GM12801 (cell line): ENCODE measurements around the gene LTO1.

Experiments
- CTCF ChIP-seq: IDR thresholded peaks from one replicate; pipeline ENCODE4 v1.5.1; 2011; ENCODE audit warnings: control low read depth; ENCODE audit not compliant: insufficient read length; ENCODE audit errors: extremely low read depth

Gene LTO1

GRCh38 chr11:69682221-69682620 is 7.1 kb upstream of the LTO1 start:
- no peak for TF ChIP-seq CTCF

- TF ChIP-seq CTCF, result no peak
These were observed 5.5 kb upstream of the LTO1 start for GRCh38 chr11:69680688-69681087.

GRCh38 chr11:69677749-69678148 is 2.6 kb upstream of the LTO1 start:
- TF ChIP-seq CTCF, result no peak

GRCh38 chr11:69674267-69674885 is 777 bp downstream of the LTO1 start:
- TF ChIP-seq CTCF, result no peak

GRCh38 chr11:69671734-69672465 is 3.3 kb downstream of the LTO1 start:
- no peak for TF ChIP-seq CTCF

GRCh38 chr11:69670158-69670845 is 4.9 kb downstream of the LTO1 start:
- no peak for TF ChIP-seq CTCF

- TF ChIP-seq CTCF, result no peak
These were observed 5.7 kb downstream of the LTO1 start for GRCh38 chr11:69669486-69669885.
